GM06990 (cell line): ENCODE results near the gene ZCCHC9.
"Not testable (repeated sequence)": the region's sequence is repeated elsewhere in the genome, so short reads cannot be mapped to it uniquely, and the experiment has no call there.

Experiments used
- DNase-seq: peaks from one replicate; pipeline ENCODE4 v3.0.0-alpha.2; 2011; ENCODE audit not compliant: insufficient read length; ENCODE audit errors: extremely low read depth
- H3K27me3 ChIP-seq: replicated peaks from 2 replicates; pipeline ENCODE4 v1.6.0; 2011; ENCODE audit warnings: low read length; ENCODE audit not compliant: control insufficient read depth, insufficient read depth
- H3K36me3 ChIP-seq: 2 replicates; pipeline ENCODE4 v1.5.1; 2011; ENCODE audit warnings: low read length; ENCODE audit not compliant: control insufficient read depth, insufficient read depth
- H3K4me3 ChIP-seq: replicated peaks from 2 replicates; pipeline ENCODE4 v1.5.1; 2011; ENCODE audit warnings: low read depth, mild to moderate bottlenecking, control low read depth, low read length
- CTCF ChIP-seq: IDR thresholded peaks from 2 replicates; pipeline ENCODE4 v1.5.1; 2011; ENCODE audit warnings: low read length, control low read depth, mild to moderate bottlenecking, inconsistent platforms; ENCODE audit not compliant: insufficient read depth, poor library complexity, severe bottlenecking

Gene ZCCHC9

GRCh38 chr5:81256766-81257165 lies 44.6 kb upstream of the ZCCHC9 start:
- no peak for TF ChIP-seq CTCF
- DNase-seq: no peak
- H3K4me3 ChIP-seq: no peak overlapping the region

GRCh38 chr5:81262796-81263195 lies 38.6 kb upstream of the ZCCHC9 start:
- not testable (repeated sequence) for DNase-seq, H3K27me3 ChIP-seq, H3K36me3 ChIP-seq, H3K4me3 ChIP-seq

More at GRCh38 chr5:81256766-81257165, 44.6 kb upstream of the ZCCHC9 start:
- H3K27me3 ChIP-seq: no peaks in the 10 kb centered on the region
- H3K36me3 ChIP-seq: no peaks in the 10 kb centered on the region; the same call in 1 of the 2 replicates

- TF ChIP-seq CTCF: no peak
Measured at GRCh38 chr5:81265101-81265500, 36.3 kb upstream of the ZCCHC9 start.

GRCh38 chr5:81268521-81269196 lies 32.7 kb upstream of the ZCCHC9 start:
- H3K27me3 ChIP-seq: no peaks in the 10 kb centered on the region
- DNase-seq: no peak
- no peak for TF ChIP-seq CTCF

More at GRCh38 chr5:81265101-81265500, 36.3 kb upstream of the ZCCHC9 start:
- H3K36me3 ChIP-seq: no peaks in the 10 kb centered on the region
- H3K27me3 ChIP-seq: no peaks in the 10 kb centered on the region
- DNase-seq: no peak
- H3K4me3 ChIP-seq: no peak overlapping the region

GRCh38 chr5:81269751-81270393 lies 31.5 kb upstream of the ZCCHC9 start:
- no peak for TF ChIP-seq CTCF
- no peaks in the 10 kb centered on the region for H3K27me3 ChIP-seq
- DNase-seq: no peak
- no peaks in the 10 kb centered on the region for H3K36me3 ChIP-seq
- no peak overlapping the region for H3K4me3 ChIP-seq

More at GRCh38 chr5:81268521-81269196, 32.7 kb upstream of the ZCCHC9 start:
- H3K36me3 ChIP-seq: no peaks in the 10 kb centered on the region
- no peak overlapping the region for H3K4me3 ChIP-seq

- DNase-seq, H3K36me3 ChIP-seq, H3K27me3 ChIP-seq, H3K4me3 ChIP-seq: not testable (repeated sequence)
Measured at GRCh38 chr5:81270394-81271027, 30.9 kb upstream of the ZCCHC9 start.
